Psoas muscle (tissue), 8 donors: ENCODE results near the gene MYO3B. TPM values are rescaled to one million over a fixed set of nuclear protein-coding genes. Genes with fewer than 3 reads are reported as not detected.

Experiments used
- ATAC-seq, 4 donors: fragments of 200-7000 bp; cut with Tn5 transposase; one replicate each; pipeline ENCODE4 v1.9.1; 2020; ENCODE audit warnings: moderate library complexity in 3 of 4, mild to moderate bottlenecking in 2 of 4
- DNase-seq, 2 donors: peaks; one replicate each; pipeline ENCODE4 v3.0.0-alpha.2; 2020
- H3K27ac ChIP-seq: fragments of 200-600 bp; one replicate; pipeline ENCODE4 v1.8.0; 2022
- H3K27me3 ChIP-seq, 3 donors: fragments of 200-600 bp in 1 of 3; one replicate each; pipeline versions ENCODE4 v1.6.1 to v1.8.0; 2013 to 2022; ENCODE audit warnings: low read length in 2 of 3, mild to moderate bottlenecking in 2 of 3, moderate library complexity in 1 of 3; ENCODE audit not compliant: insufficient read depth in 3 of 3
- H3K36me3 ChIP-seq, 2 donors: fragments of 200-600 bp in 1 of 2; one replicate each; pipeline versions ENCODE4 v1.6.1 to v1.8.0; 2013 to 2022; ENCODE audit warnings: low read depth in 1 of 2, mild to moderate bottlenecking in 1 of 2, moderate library complexity in 1 of 2; ENCODE audit not compliant: insufficient read depth in 1 of 2
- H3K4me1 ChIP-seq: fragments of 200-600 bp; one replicate; pipeline ENCODE4 v1.8.0; 2022
- H3K4me3 ChIP-seq: fragments of 200-600 bp; one replicate; pipeline ENCODE4 v1.8.0; 2022; ENCODE audit warnings: mild to moderate bottlenecking
- H3K9me3 ChIP-seq: fragments of 200-600 bp; one replicate; pipeline ENCODE4 v1.8.0; 2022
- WGBS, 3 donors: extraction: QIAGEN DNeasy Blood & Tissue Kit; methylation state at CpG; one replicate each; pipeline versions ENCODE4 v1.1.6 to v1.1.7; 2013; 5-methylcytosine and 5-hydroxymethylcytosine counted together
- intact Hi-C, 2 donors: fragments of 100-400 bp; cut with DNase I; formaldehyde crosslinking; loops; one replicate each; pipeline versions ENCODE4 v1.11.0 to v1.14.2; 2022
- polyA plus RNA-seq, 3 donors: library from polyadenylated mRNA; stranded (reverse); fragments of 200-250 nt; gene quantifications; one replicate each; pipeline ENCODE4 v1.2.3, GENCODE V29; 2013
- total RNA-seq, 4 donors: library from RNA; stranded (reverse); fragmentation: NEBNext Ultra II Directional in 2 of 4; extraction: Animal tissue kit (Norgen Biotek cat#: 25700) in 2 of 4; gene quantifications; one replicate each; pipeline versions ENCODE4 v1.2.1 to v1.2.4, GENCODE V29; 2021 to 2023
- TF ChIP-seq, protein P1 (sequence below): fragments of 200-600 bp; IDR thresholded peaks from one replicate; pipeline ENCODE4 v1.8.0; 2022; ENCODE audit warnings: antibody characterized with exemption
- donor health status: healthy with polysubstance abuse.
- donor health status: DM: no; HTN: no; CAD: no; lungs with moderate emphysema.
- donor health status: Bipolar disorder and iron deficiency.
- donor health status: healthy.
- donor health status: DM: yes; HTN: yes; CAD: no.
- donor health status: DM: no; HTN: no; CAD: no.
- donor health status: DM: no; HTN: no; CAD: no.
- donor health status: DM: yes; HTN: yes; CAD: no.

MYO3B gene
- total and polyA plus RNA-seq, 7 donors = 0.04 to 0.32 TPM; not detected in 5

GRCh38 chr2:170191166-170191866, 13.4 kb downstream of the MYO3B start:
- ATAC-seq = no peak
- Histone ChIP-seq H3K4me1 (no peaks in the 10 kb centered on the region), H3K27me3 (no peaks in the 10 kb centered on the region), H3K4me3 (no peak overlapping the region), H3K9me3 (no peaks in the 10 kb centered on the region), H3K36me3 (no peaks in the 10 kb centered on the region), H3K27ac (no peak overlapping the region)
- 81 to 86% (median 85%) methylated on average over 8 of the region's 8 CpGs for WGBS, 3 donors
- DNase-seq = no peak
- intact Hi-C loops = no loop called here
- TF ChIP-seq, protein P1, sequence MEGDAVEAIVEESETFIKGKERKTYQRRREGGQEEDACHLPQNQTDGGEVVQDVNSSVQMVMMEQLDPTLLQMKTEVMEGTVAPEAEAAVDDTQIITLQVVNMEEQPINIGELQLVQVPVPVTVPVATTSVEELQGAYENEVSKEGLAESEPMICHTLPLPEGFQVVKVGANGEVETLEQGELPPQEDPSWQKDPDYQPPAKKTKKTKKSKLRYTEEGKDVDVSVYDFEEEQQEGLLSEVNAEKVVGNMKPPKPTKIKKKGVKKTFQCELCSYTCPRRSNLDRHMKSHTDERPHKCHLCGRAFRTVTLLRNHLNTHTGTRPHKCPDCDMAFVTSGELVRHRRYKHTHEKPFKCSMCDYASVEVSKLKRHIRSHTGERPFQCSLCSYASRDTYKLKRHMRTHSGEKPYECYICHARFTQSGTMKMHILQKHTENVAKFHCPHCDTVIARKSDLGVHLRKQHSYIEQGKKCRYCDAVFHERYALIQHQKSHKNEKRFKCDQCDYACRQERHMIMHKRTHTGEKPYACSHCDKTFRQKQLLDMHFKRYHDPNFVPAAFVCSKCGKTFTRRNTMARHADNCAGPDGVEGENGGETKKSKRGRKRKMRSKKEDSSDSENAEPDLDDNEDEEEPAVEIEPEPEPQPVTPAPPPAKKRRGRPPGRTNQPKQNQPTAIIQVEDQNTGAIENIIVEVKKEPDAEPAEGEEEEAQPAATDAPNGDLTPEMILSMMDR = no peak

DNA sequence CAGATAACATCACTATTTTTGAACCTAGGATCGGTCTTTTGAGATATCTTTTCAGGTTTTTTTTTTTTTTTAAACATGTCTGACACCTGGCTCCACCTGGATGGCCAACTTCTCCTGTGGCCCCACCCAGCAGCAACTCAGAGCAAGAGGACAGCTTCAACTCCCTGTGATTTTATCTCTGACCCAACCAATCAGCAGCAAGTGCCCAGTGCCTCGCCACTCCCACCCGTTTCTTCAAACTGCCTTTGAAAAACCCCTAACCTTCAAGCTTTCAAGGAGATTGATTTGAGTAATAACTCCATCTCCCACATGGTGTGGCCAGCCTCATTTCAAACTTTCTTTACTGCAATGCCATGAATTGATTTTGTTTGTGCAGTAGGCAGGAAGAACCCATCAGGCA, 19.0 kb downstream of the MYO3B start:
- Histone ChIP-seq H3K9me3 (no peaks in the 10 kb centered on the region), H3K27ac (no peak overlapping the region), H3K27me3 (no peaks in the 10 kb centered on the region), H3K36me3 (no peaks in the 10 kb centered on the region), H3K4me3 (no peak overlapping the region), H3K4me1 (no peaks in the 10 kb centered on the region)
- ATAC-seq = no peak
- intact Hi-C loops = no loop called here
- TF ChIP-seq, protein P1 = no peak
- DNase-seq = no peak
- WGBS, 3 donors = 86 to 93% (median 86%) methylated on average over 3 of the region's 3 CpGs

DNA sequence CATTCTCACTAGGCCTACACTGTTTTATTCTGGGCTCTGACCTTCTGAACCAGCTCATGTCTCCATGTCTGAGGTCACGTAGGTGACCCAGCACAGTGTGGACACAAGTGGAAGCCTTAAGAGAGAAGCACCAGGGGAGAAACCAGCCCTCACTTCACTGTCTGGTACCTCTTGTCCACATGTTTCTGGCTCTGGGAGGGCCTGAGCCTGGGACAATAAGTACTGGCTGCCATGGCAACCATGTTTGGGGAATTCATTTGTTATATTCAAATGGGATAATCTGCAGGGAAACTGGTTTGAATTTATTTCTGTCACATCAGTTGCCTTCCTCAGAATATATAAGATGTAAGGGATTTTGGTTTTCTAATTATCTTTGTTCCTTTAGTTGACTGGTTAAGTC, 23.3 kb downstream of the MYO3B start:
- TF ChIP-seq, protein P1 = no peak
- DNase-seq = no peak
- no peak for ATAC-seq
- H3K4me1 ChIP-seq = no peaks in the 10 kb centered on the region
- H3K27me3 ChIP-seq = no peaks in the 10 kb centered on the region
- no peaks in the 10 kb centered on the region for H3K9me3 ChIP-seq
- intact Hi-C loops = no loop called here
- 88 to 95% (median 95%) methylated on average over 1 of the region's 1 CpG for WGBS, 3 donors
- H3K27ac ChIP-seq = no peak overlapping the region
- no peak overlapping the region for H3K4me3 ChIP-seq
- H3K36me3 ChIP-seq = no peaks in the 10 kb centered on the region

- Histone ChIP-seq H3K9me3 (no peaks in the 10 kb centered on the region), H3K36me3 (no peaks in the 10 kb centered on the region), H3K4me3 (no peak overlapping the region), H3K27me3 (no peaks in the 10 kb centered on the region), H3K27ac (no peak overlapping the region), H3K4me1 (no peaks in the 10 kb centered on the region)
- WGBS, 3 donors = 83 to 94% (median 93%) methylated on average over 3 of the region's 3 CpGs
- DNase-seq (no peak), ATAC-seq (no peak)
- intact Hi-C loops = no loop called here
- TF ChIP-seq, protein P1 = no peak
Observed at GRCh38 chr2:170201734-170202393, 23.9 kb downstream of the MYO3B start.
